ENCODE results near the gene CHCHD3. TPM values are rescaled to one million over a fixed set of nuclear protein-coding genes. Genes with fewer than 3 reads are reported as not detected.

CHCHD3 gene
- total RNA-seq, 4 donors from 2014 or later = 40.6 to 66.6 (median 48.1) TPM

DNA sequence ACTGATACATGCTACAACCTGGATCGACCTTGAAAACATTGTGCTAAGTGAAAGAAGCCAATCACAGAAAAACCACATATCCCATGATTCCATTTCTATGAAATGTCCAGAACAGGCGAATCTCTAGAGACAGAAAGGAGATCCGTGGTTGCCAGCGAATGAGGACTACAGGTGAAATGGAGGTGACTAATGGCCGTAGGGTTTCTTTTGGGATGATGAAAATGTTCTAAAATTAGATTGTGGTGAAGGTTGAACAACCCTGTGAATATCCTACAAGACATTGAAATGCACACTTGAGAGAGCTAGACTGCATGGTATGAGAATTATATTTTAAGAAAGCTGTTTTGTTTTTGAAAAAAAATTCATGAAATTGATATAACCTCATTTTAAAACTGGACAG lies 317.1 kb downstream of the CHCHD3 start:
- H3K4me1 ChIP-seq = no peaks in the 10 kb centered on the region
- no peaks in the 10 kb centered on the region for H3K27me3 ChIP-seq
- H3K9me3 ChIP-seq = peaks cover 0 to 14% (median 3%) of the 10 kb centered on the region in 4 donors
- WGBS, 2 donors = 88 to 93% methylated on average over 5 of the region's 5 CpGs
- H3K36me3 ChIP-seq = no peaks in the 10 kb centered on the region
- H3K27ac ChIP-seq = no peak overlapping the region
- H3K4me3 ChIP-seq = no peak overlapping the region
- TF ChIP-seq EP300 (IDR thresholded peaks at IDR 0.05) (no peak), CTCF (IDR thresholded peaks at IDR 0.05) (no peak), POLR2A (IDR thresholded peaks at IDR 0.05) (no peak)
- no peak for DNase-seq (ENCODE audit: low spot score in 2 of 2)

DNA sequence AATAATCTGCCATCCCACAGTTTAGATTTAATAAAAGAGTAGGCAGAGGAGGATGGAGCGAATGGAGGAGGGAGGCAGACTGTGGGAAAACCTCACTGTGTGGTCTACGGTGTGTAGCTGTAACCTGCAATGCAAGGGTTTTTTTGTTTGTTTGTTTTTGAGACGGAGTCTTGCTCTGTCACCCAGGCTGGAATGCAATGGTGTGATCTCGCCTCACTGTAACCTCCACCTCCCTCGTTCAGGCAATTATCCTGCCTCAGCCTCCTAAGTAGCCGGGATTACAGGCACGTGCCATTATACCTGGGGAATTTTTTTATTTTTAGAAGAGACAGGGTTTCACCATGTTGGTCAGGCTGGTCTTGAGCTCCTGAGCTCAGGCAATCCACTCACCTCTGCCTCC lies 321.0 kb downstream of the CHCHD3 start:
- Histone ChIP-seq H3K27me3 (no peaks in the 10 kb centered on the region), H3K4me1 (no peaks in the 10 kb centered on the region), H3K27ac (no peak overlapping the region), H3K4me3 (no peak overlapping the region), H3K36me3 (no peaks in the 10 kb centered on the region), H3K9me3 (no peaks in the 10 kb centered on the region)
- TF ChIP-seq CTCF (IDR thresholded peaks at IDR 0.05) (no peak), POLR2A (IDR thresholded peaks at IDR 0.05) (no peak), EP300 (IDR thresholded peaks at IDR 0.05) (no peak)
- WGBS, 2 donors = 56 to 69% methylated on average over 7 of the region's 7 CpGs
- DNase-seq (ENCODE audit: low spot score in 2 of 2) = no peak

DNA sequence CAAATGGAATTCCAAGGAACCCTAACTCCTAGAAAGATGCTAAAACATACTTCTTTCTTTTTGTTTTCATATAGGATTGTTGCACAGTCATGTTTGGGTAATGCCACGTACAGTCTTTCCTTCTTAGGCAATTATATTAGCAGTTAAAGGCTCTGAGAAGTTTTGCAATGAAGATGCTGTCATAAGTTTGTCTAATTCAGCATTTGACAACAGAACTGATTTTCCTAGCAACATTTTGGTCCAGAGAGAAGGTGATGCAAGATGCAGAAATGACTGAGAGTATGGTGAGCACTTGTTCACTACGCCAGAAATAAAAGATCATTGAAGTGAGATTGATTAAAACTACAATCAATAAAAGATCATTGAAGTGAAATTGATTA lies 321.7 kb downstream of the CHCHD3 start:
- DNase-seq (ENCODE audit: low spot score in 2 of 2) = no peak
- TF ChIP-seq CTCF (IDR thresholded peaks at IDR 0.05) (no peak), EP300 (IDR thresholded peaks at IDR 0.05) (no peak), POLR2A (IDR thresholded peaks at IDR 0.05) (no peak)
- no peaks in the 10 kb centered on the region for H3K4me1 ChIP-seq
- H3K9me3 ChIP-seq = no peaks in the 10 kb centered on the region
- WGBS, 2 donors = 89 to 93% methylated on average over 2 of the region's 2 CpGs
- no peaks in the 10 kb centered on the region for H3K36me3 ChIP-seq
- H3K27ac ChIP-seq = no peak overlapping the region
- no peaks in the 10 kb centered on the region for H3K27me3 ChIP-seq
- H3K4me3 ChIP-seq = no peak overlapping the region

DNA sequence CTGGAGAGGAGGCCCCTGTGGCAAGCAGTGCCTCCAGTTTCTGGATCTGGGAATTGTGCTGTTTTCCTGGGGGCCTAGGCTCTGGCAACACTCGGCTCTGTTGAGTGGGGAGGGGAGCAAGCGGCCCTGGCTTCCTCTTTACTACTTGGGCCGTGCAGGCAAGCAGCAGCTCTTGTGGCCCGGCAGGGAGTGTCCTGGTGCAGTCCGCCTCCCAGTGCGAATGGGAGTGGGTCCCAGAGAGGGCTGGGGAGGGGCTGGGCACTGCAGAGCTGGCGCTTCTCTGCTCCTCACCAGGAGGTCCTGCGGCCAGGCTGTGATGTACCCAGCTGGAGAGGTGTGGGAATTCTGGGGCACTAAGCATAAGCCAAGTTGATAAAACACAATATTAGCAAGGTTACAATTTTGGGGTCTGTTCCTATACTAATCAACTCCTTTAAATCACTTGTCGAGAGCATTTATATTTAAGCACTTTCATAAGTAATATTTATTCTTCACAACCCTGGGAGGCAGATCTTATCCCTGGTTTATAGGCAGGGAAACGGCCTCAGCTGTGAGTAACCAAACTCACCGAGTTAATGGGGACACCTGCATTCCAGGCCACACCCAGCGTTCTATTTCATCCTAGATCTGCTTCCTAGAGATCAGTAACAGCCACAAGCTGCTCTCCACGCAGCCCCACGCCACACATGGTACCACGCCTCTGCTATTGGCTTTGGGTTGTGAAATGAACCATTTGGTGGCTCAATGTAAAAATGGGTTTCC lies 322.2 kb downstream of the CHCHD3 start:
- TF ChIP-seq EP300 (IDR thresholded peaks at IDR 0.05) (no peak), POLR2A (IDR thresholded peaks at IDR 0.05) (no peak), CTCF (IDR thresholded peaks at IDR 0.05) (no peak)
- no peaks in the 10 kb centered on the region for H3K4me1 ChIP-seq
- H3K27ac ChIP-seq = no peak overlapping the region
- H3K9me3 ChIP-seq = no peaks in the 10 kb centered on the region
- no peaks in the 10 kb centered on the region for H3K36me3 ChIP-seq
- no peaks in the 10 kb centered on the region for H3K27me3 ChIP-seq
- no peak for DNase-seq (ENCODE audit: low spot score in 2 of 2)
- 73 to 88% methylated on average over 15 of the region's 15 CpGs for WGBS, 2 donors
- H3K4me3 ChIP-seq = no peak overlapping the region

DNA sequence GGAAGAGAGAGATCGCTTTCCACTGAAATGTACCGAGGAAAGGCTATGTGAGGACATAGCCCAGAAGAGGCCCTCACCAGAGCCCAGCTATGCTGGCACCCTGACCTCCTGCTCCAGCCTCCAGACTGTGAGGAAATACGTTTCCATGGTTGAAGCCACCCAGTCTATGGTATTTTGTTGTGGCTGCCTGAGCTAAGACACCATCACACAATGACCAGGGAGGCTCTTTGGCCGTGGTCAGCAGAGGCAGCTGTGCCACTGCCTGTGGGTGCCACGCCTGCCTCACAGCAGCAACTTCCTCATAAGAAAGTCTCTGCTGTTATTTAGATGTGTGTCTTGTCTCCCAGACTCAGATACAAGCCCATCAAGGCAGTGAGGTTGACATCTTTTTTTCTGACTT lies 322.9 kb downstream of the CHCHD3 start:
- H3K4me1 ChIP-seq = no peaks in the 10 kb centered on the region
- H3K9me3 ChIP-seq = no peaks in the 10 kb centered on the region
- 77 to 89% methylated on average over 5 of the region's 5 CpGs for WGBS, 2 donors
- no peaks in the 10 kb centered on the region for H3K27me3 ChIP-seq
- no peak overlapping the region for H3K27ac ChIP-seq
- no peak overlapping the region for H3K4me3 ChIP-seq
- no peaks in the 10 kb centered on the region for H3K36me3 ChIP-seq
- no peak for TF ChIP-seq CTCF (IDR thresholded peaks at IDR 0.05)
- TF ChIP-seq EP300 (IDR thresholded peaks at IDR 0.05) = no peak
- no peak for TF ChIP-seq POLR2A (IDR thresholded peaks at IDR 0.05)
- DNase-seq (ENCODE audit: low spot score in 2 of 2) = no peak

Measured in tibial nerve (tissue), 4 donors.